Effector memory CD4-positive, alpha-beta T cell (primary cell): ENCODE data around the gene CD52.
"Not testable (repeated sequence)": the region's sequence is repeated elsewhere in the genome, so short reads cannot be mapped to it uniquely, and the experiment has no call there.

Source experiments
- DNase-seq, 3 donors: peaks; one replicate each; pipeline ENCODE4 v3.0.0-alpha.2; 2020
- H3K27ac ChIP-seq: 2 replicates; pipeline ENCODE4 v1.7.0; 2013; ENCODE audit warnings: mild to moderate bottlenecking, low read length, moderate library complexity; ENCODE audit not compliant: insufficient read depth, poor library complexity, severe bottlenecking
- H3K27me3 ChIP-seq: replicated peaks from 2 replicates; pipeline ENCODE4 v1.7.0; 2013; ENCODE audit warnings: mild to moderate bottlenecking, low read length; ENCODE audit not compliant: insufficient read depth, control insufficient read depth, poor library complexity, severe bottlenecking
- H3K36me3 ChIP-seq: 2 replicates; pipeline ENCODE4 v1.7.0; 2013; ENCODE audit warnings: mild to moderate bottlenecking, low read length, moderate library complexity; ENCODE audit not compliant: control insufficient read depth, insufficient read depth
- H3K4me1 ChIP-seq: 2 replicates; pipeline ENCODE4 v1.7.0; 2013; ENCODE audit warnings: low read length, mild to moderate bottlenecking; ENCODE audit not compliant: control insufficient read depth, insufficient read depth, poor library complexity, severe bottlenecking
- H3K4me3 ChIP-seq: 2 replicates; pipeline ENCODE4 v1.7.0; 2013; ENCODE audit warnings: low read length, low read depth, mild to moderate bottlenecking; ENCODE audit not compliant: insufficient read depth, poor library complexity, severe bottlenecking
- H3K9me3 ChIP-seq: 2 replicates; pipeline ENCODE4 v1.7.0; 2013; ENCODE audit warnings: mild to moderate bottlenecking, low read length, moderate library complexity; ENCODE audit not compliant: control insufficient read depth

Gene CD52

GRCh38 chr1:26318338-26319064 is 743 bp downstream of the CD52 start:
- peaks cover 63% of the 10 kb centered on the region for H3K4me1 ChIP-seq
- peak overlapping the region; percentile 73 for H3K4me3 ChIP-seq
- H3K9me3 ChIP-seq: no peaks in the 10 kb centered on the region
- H3K27ac ChIP-seq: peak overlapping the region; percentile 74
- no peaks in the 10 kb centered on the region for H3K27me3 ChIP-seq
- no peak for DNase-seq
- H3K36me3 ChIP-seq: peaks cover 33% of the 10 kb centered on the region

GRCh38 chr1:26320896-26321295 is 3.1 kb downstream of the CD52 start:
- Histone ChIP-seq H3K27me3 (no peaks in the 10 kb centered on the region), H3K4me3 (peak overlapping the region; percentile 29), H3K36me3 (peaks cover 35% of the 10 kb centered on the region)

GRCh38 chr1:26321315-26322041 is 3.7 kb downstream of the CD52 start:
- Histone ChIP-seq H3K36me3 (peaks cover 35% of the 10 kb centered on the region), H3K27ac (peak overlapping the region; percentile 62), H3K9me3 (no peaks in the 10 kb centered on the region), H3K4me1 (peaks cover 37% of the 10 kb centered on the region), H3K27me3 (no peaks in the 10 kb centered on the region), H3K4me3 (peak overlapping the region; percentile 29)
- peak; percentile 86 to 90 (median 87) for DNase-seq

More at GRCh38 chr1:26320896-26321295, 3.1 kb downstream of the CD52 start:
- Histone ChIP-seq H3K9me3 (no peaks in the 10 kb centered on the region), H3K4me1 (peaks cover 43% of the 10 kb centered on the region), H3K27ac (peak overlapping the region; percentile 62)
- no peak for DNase-seq

DNA sequence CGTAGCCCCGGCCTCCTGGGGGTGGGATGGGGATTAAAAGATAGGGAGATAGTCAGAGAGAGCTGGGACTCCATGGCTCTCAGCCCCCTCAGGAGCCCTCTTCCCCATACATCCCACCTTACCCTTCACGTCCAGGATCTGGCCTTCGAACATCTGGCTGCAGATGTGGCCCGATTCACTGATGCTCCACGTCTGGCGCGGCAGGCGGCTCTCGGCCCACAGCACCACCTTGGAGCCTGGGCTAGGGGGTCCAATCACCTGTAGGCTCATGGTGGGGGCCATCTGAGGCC is 4.2 kb downstream of the CD52 start:
- H3K9me3 ChIP-seq: no peaks in the 10 kb centered on the region
- H3K27me3 ChIP-seq: no peaks in the 10 kb centered on the region
- DNase-seq: no peak
- H3K4me3 ChIP-seq: no peak overlapping the region
- H3K27ac ChIP-seq: peak overlapping the region; percentile 62
- peaks cover 32% of the 10 kb centered on the region for H3K4me1 ChIP-seq
- H3K36me3 ChIP-seq: peaks cover 35% of the 10 kb centered on the region

DNA sequence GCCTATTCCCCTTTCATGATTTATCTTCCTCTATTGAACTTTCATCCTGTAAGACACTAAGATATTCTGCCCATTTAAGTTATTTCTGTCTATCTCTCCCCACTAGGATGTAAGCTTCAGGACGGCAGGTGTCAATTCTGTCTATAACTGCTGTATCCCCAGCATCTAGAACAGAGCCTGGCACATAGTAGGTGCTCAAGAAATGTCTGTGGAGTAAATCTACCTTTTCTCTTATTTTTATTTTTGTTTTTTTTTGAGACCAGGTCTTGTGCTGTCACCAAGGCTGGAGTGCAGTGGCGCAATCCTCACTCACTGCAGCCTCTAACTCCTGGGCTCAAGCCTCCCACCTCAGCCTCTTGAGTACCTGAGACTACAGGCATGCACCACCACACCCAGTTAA is 5.6 kb downstream of the CD52 start:
- DNase-seq: no peak
- peak overlapping the region; percentile 33 for H3K27ac ChIP-seq
- peaks cover 25% of the 10 kb centered on the region for H3K4me1 ChIP-seq
- no peak overlapping the region for H3K4me3 ChIP-seq
- H3K27me3 ChIP-seq: no peaks in the 10 kb centered on the region
- no peaks in the 10 kb centered on the region for H3K9me3 ChIP-seq
- H3K36me3 ChIP-seq: peaks cover 35% of the 10 kb centered on the region

DNA sequence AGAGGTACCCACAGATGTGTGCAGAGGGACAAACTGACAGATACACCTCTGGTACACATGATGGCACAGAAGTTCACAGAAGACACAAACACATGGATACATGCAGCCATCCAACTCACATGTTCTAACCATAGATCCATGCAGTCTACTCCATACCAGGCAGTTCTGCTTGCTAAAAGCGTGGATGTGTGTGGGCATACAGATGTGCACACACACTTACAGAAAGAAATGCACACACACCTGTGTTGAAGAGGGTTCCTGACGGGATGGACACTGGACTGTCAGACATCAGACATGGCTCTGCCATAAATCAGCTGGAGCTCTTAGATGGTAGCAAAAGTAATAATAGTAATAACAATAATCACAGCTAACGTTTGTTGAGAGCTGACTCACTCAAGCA is 6.8 kb downstream of the CD52 start:
- no peak overlapping the region for H3K27ac ChIP-seq
- H3K9me3 ChIP-seq: no peaks in the 10 kb centered on the region
- no peak overlapping the region for H3K4me3 ChIP-seq
- H3K36me3 ChIP-seq: peaks cover 35% of the 10 kb centered on the region
- no peak for DNase-seq
- no peaks in the 10 kb centered on the region for H3K27me3 ChIP-seq
- H3K4me1 ChIP-seq: peaks cover 25% of the 10 kb centered on the region

- H3K27ac ChIP-seq: no peak overlapping the region
- no peaks in the 10 kb centered on the region for H3K4me1 ChIP-seq
- DNase-seq: no peak
- H3K36me3 ChIP-seq: peaks cover 6% of the 10 kb centered on the region
- H3K9me3 ChIP-seq: no peaks in the 10 kb centered on the region
- H3K27me3 ChIP-seq: no peaks in the 10 kb centered on the region
- no peak overlapping the region for H3K4me3 ChIP-seq
Observed at GRCh38 chr1:26327956-26328362, 10.2 kb downstream of the CD52 start.

DNA sequence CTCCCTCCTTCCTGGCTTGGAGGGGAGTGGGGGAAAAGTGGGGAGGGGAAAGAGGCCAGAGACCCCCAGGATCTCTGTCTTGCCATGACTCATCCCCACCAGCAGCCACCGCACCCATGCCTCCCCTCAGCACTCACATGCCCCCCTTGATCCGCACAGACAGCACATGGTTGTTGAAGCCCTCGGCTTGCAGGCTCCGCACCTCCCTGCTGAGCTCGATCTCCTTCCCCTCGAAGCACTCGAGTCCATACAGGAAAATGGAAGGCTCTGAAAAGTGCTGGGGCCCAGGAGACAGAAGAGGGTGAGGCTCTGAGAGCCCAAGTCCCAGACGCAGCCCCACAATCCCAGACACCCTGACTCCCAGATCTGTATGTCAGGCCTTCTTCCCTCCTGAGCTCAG is 10.8 kb downstream of the CD52 start:
- no peak overlapping the region for H3K4me3 ChIP-seq
- H3K27me3 ChIP-seq: no peaks in the 10 kb centered on the region
- H3K9me3 ChIP-seq: no peaks in the 10 kb centered on the region
- no peak overlapping the region for H3K27ac ChIP-seq
- no peak for DNase-seq
- H3K36me3 ChIP-seq: peaks cover 2% of the 10 kb centered on the region
- H3K4me1 ChIP-seq: no peaks in the 10 kb centered on the region

- not testable (repeated sequence) for H3K9me3 ChIP-seq, H3K4me3 ChIP-seq, H3K36me3 ChIP-seq, DNase-seq, H3K27ac ChIP-seq, H3K4me1 ChIP-seq, H3K27me3 ChIP-seq
Observed at GRCh38 chr1:26329380-26329779, 11.6 kb downstream of the CD52 start.

- Histone ChIP-seq H3K4me3 (no peak overlapping the region), H3K36me3 (no peaks in the 10 kb centered on the region), H3K9me3 (no peaks in the 10 kb centered on the region), H3K27me3 (no peaks in the 10 kb centered on the region), H3K4me1 (peaks cover under 1% of the 10 kb centered on the region), H3K27ac (no peak overlapping the region)
- no peak for DNase-seq
Observed at GRCh38 chr1:26330276-26330675, 12.5 kb downstream of the CD52 start.
